HEK293 (cell line): ENCODE data around the gene PIGL.

Experiments used
- GLIS1 ChIP-seq: fragments of 450-650 bp; formaldehyde crosslinking; IDR thresholded peaks from 2 replicates; pipeline ENCODE4 v1.5.1; 2016; ENCODE audit warnings: missing biosample characterization, missing genetic modification characterization
- GLIS2 ChIP-seq: fragments of 450-650 bp; formaldehyde crosslinking; IDR thresholded peaks from 2 replicates; pipeline ENCODE4 v1.5.1; 2016; ENCODE audit warnings: missing biosample characterization, missing genetic modification characterization
- HOXC10 ChIP-seq: sonication (generic); formaldehyde crosslinking; IDR thresholded peaks from 2 replicates; pipeline ENCODE4 v1.8.1; 2023; ENCODE audit warnings: mild to moderate bottlenecking, missing genetic modification reagents
- IKZF3 ChIP-seq: fragments of 450-650 bp; IDR thresholded peaks from 2 replicates; pipeline ENCODE4 v1.5.0; 2018; ENCODE audit warnings: missing biosample characterization, mild to moderate bottlenecking, missing genetic modification characterization, moderate library complexity
- KLF10 ChIP-seq: fragments of 450-650 bp; IDR thresholded peaks from 2 replicates; pipeline ENCODE4 v1.5.1; 2018; ENCODE audit warnings: missing biosample characterization, mild to moderate bottlenecking, missing genetic modification characterization
- KLF16 ChIP-seq: fragments of 450-650 bp; formaldehyde crosslinking; IDR thresholded peaks from 2 replicates; pipeline ENCODE4 v1.5.1; 2017; ENCODE audit warnings: missing biosample characterization, missing genetic modification characterization
- KLF7 ChIP-seq: fragments of 450-650 bp; formaldehyde crosslinking; IDR thresholded peaks from 2 replicates; pipeline ENCODE4 v1.5.1; 2016; ENCODE audit warnings: missing biosample characterization, missing genetic modification characterization, borderline replicate concordance
- KLF8 ChIP-seq: fragments of 450-650 bp; formaldehyde crosslinking; IDR thresholded peaks from 2 replicates; pipeline ENCODE4 v1.5.1; 2016; ENCODE audit warnings: missing biosample characterization, missing genetic modification characterization
- OSR2 ChIP-seq: fragments of 450-650 bp; formaldehyde crosslinking; IDR thresholded peaks from 2 replicates; pipeline ENCODE4 v1.5.1; 2016; ENCODE audit warnings: missing biosample characterization, missing genetic modification characterization
- OVOL3 ChIP-seq: fragments of 450-650 bp; formaldehyde crosslinking; IDR thresholded peaks from 2 replicates; pipeline ENCODE4 v1.5.1; 2016; ENCODE audit warnings: missing biosample characterization, missing genetic modification characterization
- SCRT2 ChIP-seq: fragments of 450-650 bp; formaldehyde crosslinking; IDR thresholded peaks from 2 replicates; pipeline ENCODE4 v1.5.1; 2016; ENCODE audit warnings: missing biosample characterization, missing genetic modification characterization
- SP3 ChIP-seq: fragments of 450-650 bp; formaldehyde crosslinking; IDR thresholded peaks from 2 replicates; pipeline ENCODE4 v1.5.1; 2016; ENCODE audit warnings: missing biosample characterization, missing genetic modification characterization
- TSHZ1 ChIP-seq: fragments of 450-650 bp; formaldehyde crosslinking; IDR thresholded peaks from 2 replicates; pipeline ENCODE4 v1.5.1; 2016; ENCODE audit warnings: missing biosample characterization, missing genetic modification characterization, borderline replicate concordance
- WT1 ChIP-seq: fragments of 450-650 bp; formaldehyde crosslinking; IDR thresholded peaks from 2 replicates; pipeline ENCODE4 v1.5.1; 2016; ENCODE audit warnings: missing biosample characterization, missing genetic modification characterization
- YY2 ChIP-seq: fragments of 450-650 bp; formaldehyde crosslinking; IDR thresholded peaks from 2 replicates; pipeline ENCODE4 v1.5.1; 2016; ENCODE audit warnings: missing biosample characterization, missing genetic modification characterization
- ZBTB8A ChIP-seq: fragments of 450-650 bp; formaldehyde crosslinking; IDR thresholded peaks from 2 replicates; pipeline ENCODE4 v1.5.1; 2016; ENCODE audit warnings: missing biosample characterization, missing genetic modification characterization
- ZFP41 ChIP-seq: fragments of 450-650 bp; formaldehyde crosslinking; IDR thresholded peaks from 2 replicates; pipeline ENCODE4 v1.5.1; 2016; ENCODE audit warnings: missing biosample characterization, missing genetic modification characterization, borderline replicate concordance
- ZNF155 ChIP-seq: fragments of 450-650 bp; formaldehyde crosslinking; IDR thresholded peaks from 2 replicates; pipeline ENCODE4 v1.5.1; 2016; ENCODE audit warnings: missing biosample characterization, missing genetic modification characterization
- ZNF16 ChIP-seq: fragments of 450-650 bp; formaldehyde crosslinking; IDR thresholded peaks from 2 replicates; pipeline ENCODE4 v1.5.1; 2016; ENCODE audit warnings: low read depth, missing biosample characterization, missing genetic modification characterization
- ZNF184 ChIP-seq: fragments of 450-650 bp; IDR thresholded peaks from 2 replicates; pipeline ENCODE4 v1.5.1; 2018; ENCODE audit warnings: missing biosample characterization, mild to moderate bottlenecking, missing genetic modification characterization
- ZNF223 ChIP-seq: fragments of 450-650 bp; formaldehyde crosslinking; IDR thresholded peaks from 2 replicates; pipeline ENCODE4 v1.5.1; 2016; ENCODE audit warnings: missing biosample characterization, missing genetic modification characterization
- ZNF501 ChIP-seq: fragments of 450-650 bp; formaldehyde crosslinking; IDR thresholded peaks from 2 replicates; pipeline ENCODE4 v1.5.1; 2016; ENCODE audit warnings: missing biosample characterization, missing genetic modification characterization
- ZNF560 ChIP-seq: fragments of 450-650 bp; formaldehyde crosslinking; IDR thresholded peaks from 2 replicates; pipeline ENCODE4 v1.5.1; 2017; ENCODE audit warnings: missing biosample characterization, missing genetic modification characterization, borderline replicate concordance
- ZNF600 ChIP-seq: fragments of 450-650 bp; formaldehyde crosslinking; IDR thresholded peaks from 2 replicates; pipeline ENCODE4 v1.5.1; 2016; ENCODE audit warnings: missing biosample characterization, missing genetic modification characterization
- ZNF629 ChIP-seq: fragments of 450-650 bp; formaldehyde crosslinking; IDR thresholded peaks from 2 replicates; pipeline ENCODE4 v1.5.1; 2017; ENCODE audit warnings: missing biosample characterization, missing genetic modification characterization
- ZNF645 ChIP-seq: fragments of 450-650 bp; formaldehyde crosslinking; IDR thresholded peaks from 2 replicates; pipeline ENCODE4; 2016; ENCODE audit warnings: missing biosample characterization, missing genetic modification characterization
- ZNF660 ChIP-seq: fragments of 450-650 bp; IDR thresholded peaks from 2 replicates; pipeline ENCODE4 v1.5.1; 2018; ENCODE audit warnings: missing biosample characterization, mild to moderate bottlenecking, missing genetic modification characterization
- ZNF677 ChIP-seq: fragments of 450-650 bp; IDR thresholded peaks from 2 replicates; pipeline ENCODE4 v1.5.0; 2018; ENCODE audit warnings: missing biosample characterization, mild to moderate bottlenecking, missing genetic modification characterization, moderate library complexity
- ZNF843 ChIP-seq: fragments of 450-650 bp; formaldehyde crosslinking; IDR thresholded peaks from 2 replicates; pipeline ENCODE4 v1.5.1; 2016; ENCODE audit warnings: missing biosample characterization, missing genetic modification characterization
- TF ChIP-seq, protein P1 (sequence below): fragments of 450-650 bp; formaldehyde crosslinking; IDR thresholded peaks from 2 replicates; pipeline ENCODE4 v1.5.1; 2016; ENCODE audit warnings: missing biosample characterization, missing genetic modification characterization
- TF ChIP-seq, protein P2 (sequence below): fragments of 450-650 bp; formaldehyde crosslinking; IDR thresholded peaks from 2 replicates; pipeline ENCODE4 v1.5.1; 2016; ENCODE audit warnings: missing biosample characterization, missing genetic modification characterization
- TF ChIP-seq, protein P3 (sequence below): fragments of 450-650 bp; formaldehyde crosslinking; IDR thresholded peaks from 2 replicates; pipeline ENCODE4 v1.5.1; 2017; ENCODE audit warnings: missing biosample characterization, mild to moderate bottlenecking, missing genetic modification characterization, moderate library complexity

Gene PIGL

GRCh38 chr17:16215273-16215964 is 1.6 kb upstream of the PIGL start, which contains the start of gene NCOR1 (continued):
- TF ChIP-seq ZNF560 (peak; percentile 53; the same call in 1 of the 2 replicates), ZNF629 (tag by site-specific recombination) (no peak), YY2 (peak; percentile 82), GLIS2 (tag by site-specific recombination) (peak; percentile 50; the same call in 1 of the 2 replicates), ZNF501 (tag by site-specific recombination) (peak; percentile 94), WT1 (tag by site-specific recombination) (0 out of 2 replicates have a peak, but pooled peaks have one; percentile 29), OVOL3 (tag by site-specific recombination) (peak; percentile 27; the same call in 1 of the 2 replicates), ZNF223 (tag by site-specific recombination) (no peak), ZNF155 (tag by site-specific recombination) (no peak), KLF7 (tag by site-specific recombination) (peak; percentile 57), OSR2 (tag by site-specific recombination) (peak; percentile 72), TSHZ1 (no peak), ZNF184 (tag by site-specific recombination) (0 out of 2 replicates have a peak, but pooled peaks have one; percentile 43), ZBTB8A (tag by site-specific recombination) (peak; percentile 85), KLF10 (tag by site-specific recombination) (0 out of 2 replicates have a peak, but pooled peaks have one; percentile 31), ZNF645 (tag by site-specific recombination) (no peak), GLIS1 (tag by site-specific recombination) (0 out of 2 replicates have a peak, but pooled peaks have one; percentile 14), KLF8 (tag by site-specific recombination) (no peak), ZNF677 (tag by site-specific recombination) (0 out of 2 replicates have a peak, but pooled peaks have one; percentile 29), ZNF600 (tag by site-specific recombination) (peak; percentile 42; the same call in 1 of the 2 replicates), ZNF843 (tag by site-specific recombination) (no peak), ZNF660 (peak; percentile 83), SCRT2 (tag by site-specific recombination) (no peak), IKZF3 (tag by site-specific recombination) (peak; percentile 96), SP3 (tag by site-specific recombination) (peak; percentile 64), ZNF16 (tag by site-specific recombination) (no peak), ZFP41 (tag by site-specific recombination) (no peak), HOXC10 (no peak), KLF16 (peak; percentile 51; the same call in 1 of the 2 replicates)
- TF ChIP-seq, protein P1, sequence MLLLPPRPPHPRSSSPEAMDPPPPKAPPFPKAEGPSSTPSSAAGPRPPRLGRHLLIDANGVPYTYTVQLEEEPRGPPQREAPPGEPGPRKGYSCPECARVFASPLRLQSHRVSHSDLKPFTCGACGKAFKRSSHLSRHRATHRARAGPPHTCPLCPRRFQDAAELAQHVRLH = peak; percentile 37; the same call in 1 of the 2 replicates
- TF ChIP-seq, protein P2, sequence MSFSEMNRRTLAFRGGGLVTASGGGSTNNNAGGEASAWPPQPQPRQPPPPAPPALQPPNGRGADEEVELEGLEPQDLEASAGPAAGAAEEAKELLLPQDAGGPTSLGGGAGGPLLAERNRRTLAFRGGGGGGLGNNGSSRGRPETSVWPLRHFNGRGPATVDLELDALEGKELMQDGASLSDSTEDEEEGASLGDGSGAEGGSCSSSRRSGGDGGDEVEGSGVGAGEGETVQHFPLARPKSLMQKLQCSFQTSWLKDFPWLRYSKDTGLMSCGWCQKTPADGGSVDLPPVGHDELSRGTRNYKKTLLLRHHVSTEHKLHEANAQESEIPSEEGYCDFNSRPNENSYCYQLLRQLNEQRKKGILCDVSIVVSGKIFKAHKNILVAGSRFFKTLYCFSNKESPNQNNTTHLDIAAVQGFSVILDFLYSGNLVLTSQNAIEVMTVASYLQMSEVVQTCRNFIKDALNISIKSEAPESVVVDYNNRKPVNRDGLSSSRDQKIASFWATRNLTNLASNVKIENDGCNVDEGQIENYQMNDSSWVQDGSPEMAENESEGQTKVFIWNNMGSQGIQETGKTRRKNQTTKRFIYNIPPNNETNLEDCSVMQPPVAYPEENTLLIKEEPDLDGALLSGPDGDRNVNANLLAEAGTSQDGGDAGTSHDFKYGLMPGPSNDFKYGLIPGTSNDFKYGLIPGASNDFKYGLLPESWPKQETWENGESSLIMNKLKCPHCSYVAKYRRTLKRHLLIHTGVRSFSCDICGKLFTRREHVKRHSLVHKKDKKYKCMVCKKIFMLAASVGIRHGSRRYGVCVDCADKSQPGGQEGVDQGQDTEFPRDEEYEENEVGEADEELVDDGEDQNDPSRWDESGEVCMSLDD (tag by site-specific recombination) = peak; percentile 27; the same call in 1 of the 2 replicates
- TF ChIP-seq, protein P3, sequence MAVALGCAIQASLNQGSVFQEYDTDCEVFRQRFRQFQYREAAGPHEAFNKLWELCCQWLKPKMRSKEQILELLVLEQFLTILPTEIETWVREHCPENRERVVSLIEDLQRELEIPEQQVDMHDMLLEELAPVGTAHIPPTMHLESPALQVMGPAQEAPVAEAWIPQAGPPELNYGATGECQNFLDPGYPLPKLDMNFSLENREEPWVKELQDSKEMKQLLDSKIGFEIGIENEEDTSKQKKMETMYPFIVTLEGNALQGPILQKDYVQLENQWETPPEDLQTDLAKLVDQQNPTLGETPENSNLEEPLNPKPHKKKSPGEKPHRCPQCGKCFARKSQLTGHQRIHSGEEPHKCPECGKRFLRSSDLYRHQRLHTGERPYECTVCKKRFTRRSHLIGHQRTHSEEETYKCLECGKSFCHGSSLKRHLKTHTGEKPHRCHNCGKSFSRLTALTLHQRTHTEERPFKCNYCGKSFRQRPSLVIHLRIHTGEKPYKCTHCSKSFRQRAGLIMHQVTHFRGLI (tag by site-specific recombination) = peak; percentile 95
